Measurements from ENCODE around the gene KIRREL3.

- TF ChIP-seq POLR2A (IDR thresholded peaks at IDR 0.05; ENCODE audit: low read depth, low read length) (no peak), POLR2AphosphoS5 (IDR thresholded peaks at IDR 0.05; ENCODE audit: insufficient read depth, low read depth, low read length) (no peak), MYC (IDR thresholded peaks at IDR 0.05; ENCODE audit: low read depth, low read length) (no peak), EZH2 (IDR thresholded peaks at IDR 0.05; ENCODE audit: borderline replicate concordance, low read depth, low read length, severe bottlenecking) (no peak)
- TF ChIP-seq, protein P1, sequence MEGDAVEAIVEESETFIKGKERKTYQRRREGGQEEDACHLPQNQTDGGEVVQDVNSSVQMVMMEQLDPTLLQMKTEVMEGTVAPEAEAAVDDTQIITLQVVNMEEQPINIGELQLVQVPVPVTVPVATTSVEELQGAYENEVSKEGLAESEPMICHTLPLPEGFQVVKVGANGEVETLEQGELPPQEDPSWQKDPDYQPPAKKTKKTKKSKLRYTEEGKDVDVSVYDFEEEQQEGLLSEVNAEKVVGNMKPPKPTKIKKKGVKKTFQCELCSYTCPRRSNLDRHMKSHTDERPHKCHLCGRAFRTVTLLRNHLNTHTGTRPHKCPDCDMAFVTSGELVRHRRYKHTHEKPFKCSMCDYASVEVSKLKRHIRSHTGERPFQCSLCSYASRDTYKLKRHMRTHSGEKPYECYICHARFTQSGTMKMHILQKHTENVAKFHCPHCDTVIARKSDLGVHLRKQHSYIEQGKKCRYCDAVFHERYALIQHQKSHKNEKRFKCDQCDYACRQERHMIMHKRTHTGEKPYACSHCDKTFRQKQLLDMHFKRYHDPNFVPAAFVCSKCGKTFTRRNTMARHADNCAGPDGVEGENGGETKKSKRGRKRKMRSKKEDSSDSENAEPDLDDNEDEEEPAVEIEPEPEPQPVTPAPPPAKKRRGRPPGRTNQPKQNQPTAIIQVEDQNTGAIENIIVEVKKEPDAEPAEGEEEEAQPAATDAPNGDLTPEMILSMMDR (IDR thresholded peaks at IDR 0.05; ENCODE audit: extremely low read depth in 1 of 2, insufficient read depth in 1 of 2, low read depth in 1 of 2, low read length in 2 of 2): no peak
- TF ChIP-seq, protein P2, sequence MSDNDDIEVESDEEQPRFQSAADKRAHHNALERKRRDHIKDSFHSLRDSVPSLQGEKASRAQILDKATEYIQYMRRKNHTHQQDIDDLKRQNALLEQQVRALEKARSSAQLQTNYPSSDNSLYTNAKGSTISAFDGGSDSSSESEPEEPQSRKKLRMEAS (IDR thresholded peaks at IDR 0.05; ENCODE audit: insufficient read depth, insufficient read length): no peak
Observed at GRCh38 chr11:126687477-126687876, 313.1 kb downstream of the KIRREL3 start.

Measured in endothelial cell of umbilical vein (primary cell).